Measurements from ENCODE around the gene XIAP.

DNA sequence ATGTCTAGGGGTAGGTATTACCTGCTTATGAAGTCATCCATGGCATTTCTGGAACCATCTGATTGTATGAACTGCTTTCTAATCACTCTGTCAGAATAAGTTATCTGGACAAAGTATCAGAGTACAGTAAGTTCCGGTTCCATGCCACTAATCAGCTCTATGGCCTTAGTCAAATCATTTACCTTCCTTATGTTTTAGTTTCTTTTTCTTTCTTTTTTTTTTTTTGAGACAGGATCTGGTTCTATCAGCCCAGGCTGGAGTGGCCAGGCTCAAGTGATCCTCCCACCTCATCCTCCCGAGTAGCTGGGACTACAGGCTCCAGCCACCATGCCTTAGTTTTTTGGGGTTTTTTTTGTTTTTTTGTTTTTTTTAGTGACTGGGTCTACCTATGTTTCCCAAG lies 11.5 kb downstream of the XIAP start:
- TF ChIP-seq, protein P1, sequence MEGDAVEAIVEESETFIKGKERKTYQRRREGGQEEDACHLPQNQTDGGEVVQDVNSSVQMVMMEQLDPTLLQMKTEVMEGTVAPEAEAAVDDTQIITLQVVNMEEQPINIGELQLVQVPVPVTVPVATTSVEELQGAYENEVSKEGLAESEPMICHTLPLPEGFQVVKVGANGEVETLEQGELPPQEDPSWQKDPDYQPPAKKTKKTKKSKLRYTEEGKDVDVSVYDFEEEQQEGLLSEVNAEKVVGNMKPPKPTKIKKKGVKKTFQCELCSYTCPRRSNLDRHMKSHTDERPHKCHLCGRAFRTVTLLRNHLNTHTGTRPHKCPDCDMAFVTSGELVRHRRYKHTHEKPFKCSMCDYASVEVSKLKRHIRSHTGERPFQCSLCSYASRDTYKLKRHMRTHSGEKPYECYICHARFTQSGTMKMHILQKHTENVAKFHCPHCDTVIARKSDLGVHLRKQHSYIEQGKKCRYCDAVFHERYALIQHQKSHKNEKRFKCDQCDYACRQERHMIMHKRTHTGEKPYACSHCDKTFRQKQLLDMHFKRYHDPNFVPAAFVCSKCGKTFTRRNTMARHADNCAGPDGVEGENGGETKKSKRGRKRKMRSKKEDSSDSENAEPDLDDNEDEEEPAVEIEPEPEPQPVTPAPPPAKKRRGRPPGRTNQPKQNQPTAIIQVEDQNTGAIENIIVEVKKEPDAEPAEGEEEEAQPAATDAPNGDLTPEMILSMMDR (conservative IDR thresholded peaks at IDR 0.05; ENCODE audit: low read depth in 2 of 2) = no peak
- TF ChIP-seq POLR2AphosphoS5 (IDR thresholded peaks at IDR 0.05; ENCODE audit: low read depth) (no peak), EZH2phosphoT487 (IDR thresholded peaks at IDR 0.05; ENCODE audit: unreplicated experiment) (no peak), EZH2 (IDR thresholded peaks at IDR 0.05; ENCODE audit: low read depth, unreplicated experiment) (no peak), ZNF331 (CRISPR knock-in tag; IDR thresholded peaks at IDR 0.05; ENCODE audit: low read depth) (no peak)
- TF ChIP-seq, protein P2, sequence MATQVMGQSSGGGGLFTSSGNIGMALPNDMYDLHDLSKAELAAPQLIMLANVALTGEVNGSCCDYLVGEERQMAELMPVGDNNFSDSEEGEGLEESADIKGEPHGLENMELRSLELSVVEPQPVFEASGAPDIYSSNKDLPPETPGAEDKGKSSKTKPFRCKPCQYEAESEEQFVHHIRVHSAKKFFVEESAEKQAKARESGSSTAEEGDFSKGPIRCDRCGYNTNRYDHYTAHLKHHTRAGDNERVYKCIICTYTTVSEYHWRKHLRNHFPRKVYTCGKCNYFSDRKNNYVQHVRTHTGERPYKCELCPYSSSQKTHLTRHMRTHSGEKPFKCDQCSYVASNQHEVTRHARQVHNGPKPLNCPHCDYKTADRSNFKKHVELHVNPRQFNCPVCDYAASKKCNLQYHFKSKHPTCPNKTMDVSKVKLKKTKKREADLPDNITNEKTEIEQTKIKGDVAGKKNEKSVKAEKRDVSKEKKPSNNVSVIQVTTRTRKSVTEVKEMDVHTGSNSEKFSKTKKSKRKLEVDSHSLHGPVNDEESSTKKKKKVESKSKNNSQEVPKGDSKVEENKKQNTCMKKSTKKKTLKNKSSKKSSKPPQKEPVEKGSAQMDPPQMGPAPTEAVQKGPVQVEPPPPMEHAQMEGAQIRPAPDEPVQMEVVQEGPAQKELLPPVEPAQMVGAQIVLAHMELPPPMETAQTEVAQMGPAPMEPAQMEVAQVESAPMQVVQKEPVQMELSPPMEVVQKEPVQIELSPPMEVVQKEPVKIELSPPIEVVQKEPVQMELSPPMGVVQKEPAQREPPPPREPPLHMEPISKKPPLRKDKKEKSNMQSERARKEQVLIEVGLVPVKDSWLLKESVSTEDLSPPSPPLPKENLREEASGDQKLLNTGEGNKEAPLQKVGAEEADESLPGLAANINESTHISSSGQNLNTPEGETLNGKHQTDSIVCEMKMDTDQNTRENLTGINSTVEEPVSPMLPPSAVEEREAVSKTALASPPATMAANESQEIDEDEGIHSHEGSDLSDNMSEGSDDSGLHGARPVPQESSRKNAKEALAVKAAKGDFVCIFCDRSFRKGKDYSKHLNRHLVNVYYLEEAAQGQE (IDR thresholded peaks at IDR 0.05; ENCODE audit: unreplicated experiment) = no peak
